ENCODE data around the gene KCNQ2. TPM values are rescaled to one million over a fixed set of nuclear protein-coding genes. Genes with fewer than 3 reads are reported as not detected.

The KCNQ2 gene
- total RNA-seq, 1 donor = 0.36 TPM

DNA sequence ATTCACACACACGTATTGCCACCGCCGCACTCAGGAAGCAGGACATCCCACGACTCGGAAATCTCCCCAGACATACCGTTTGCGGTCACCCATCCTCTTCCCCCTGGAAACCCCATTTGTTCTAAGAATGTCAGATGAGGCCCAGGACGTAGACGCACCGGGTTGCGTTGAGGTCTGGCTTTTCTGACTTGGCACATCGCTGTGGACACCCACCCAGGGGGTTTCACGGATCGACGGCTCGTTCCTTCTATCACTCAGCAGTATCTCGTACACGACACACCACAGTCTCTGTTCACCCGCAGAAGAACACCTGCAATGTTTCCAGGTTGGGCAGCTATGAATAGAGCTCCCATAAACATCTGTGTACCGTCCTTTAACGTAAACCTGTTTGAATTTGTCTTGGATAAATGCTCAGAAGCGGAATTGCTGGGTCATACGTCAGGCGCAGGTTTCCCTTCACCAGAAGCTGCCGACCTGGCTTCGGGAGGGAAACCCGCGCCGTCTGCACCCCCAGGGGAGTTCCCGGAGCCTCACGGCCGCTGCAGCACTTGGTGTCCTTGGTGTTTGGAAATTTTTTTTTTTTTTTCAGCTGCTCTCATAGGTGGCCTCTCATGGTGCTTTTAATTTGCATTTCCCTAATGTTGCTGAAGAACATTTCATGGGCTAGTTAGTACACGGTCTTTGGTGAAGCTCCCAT is 35.8 kb upstream of the KCNQ2 start:
- Histone ChIP-seq H3K79me2 (ENCODE audit: insufficient read depth, low read length) (no peaks in the 10 kb centered on the region), H3K27me3 (ENCODE audit: insufficient read depth, low read length) (peaks cover 13% of the 10 kb centered on the region), H3K4me2 (ENCODE audit: insufficient read depth, low read length) (no peak overlapping the region), H3K4me3 (ENCODE audit: insufficient read depth, low read length) (no peak overlapping the region), H4K20me1 (ENCODE audit: insufficient read depth, low read length) (no peaks in the 10 kb centered on the region), H3K27ac (ENCODE audit: low read depth, low read length) (no peak overlapping the region), H3K9me3 (ENCODE audit: low read depth, low read length) (no peaks in the 10 kb centered on the region), H2AFZ (ENCODE audit: low read length) (no peak overlapping the region), H3K36me3 (ENCODE audit: insufficient read depth, low read length) (no peaks in the 10 kb centered on the region), H3K4me1 (ENCODE audit: insufficient read depth, low read length) (no peaks in the 10 kb centered on the region)
- TF ChIP-seq, protein P1, sequence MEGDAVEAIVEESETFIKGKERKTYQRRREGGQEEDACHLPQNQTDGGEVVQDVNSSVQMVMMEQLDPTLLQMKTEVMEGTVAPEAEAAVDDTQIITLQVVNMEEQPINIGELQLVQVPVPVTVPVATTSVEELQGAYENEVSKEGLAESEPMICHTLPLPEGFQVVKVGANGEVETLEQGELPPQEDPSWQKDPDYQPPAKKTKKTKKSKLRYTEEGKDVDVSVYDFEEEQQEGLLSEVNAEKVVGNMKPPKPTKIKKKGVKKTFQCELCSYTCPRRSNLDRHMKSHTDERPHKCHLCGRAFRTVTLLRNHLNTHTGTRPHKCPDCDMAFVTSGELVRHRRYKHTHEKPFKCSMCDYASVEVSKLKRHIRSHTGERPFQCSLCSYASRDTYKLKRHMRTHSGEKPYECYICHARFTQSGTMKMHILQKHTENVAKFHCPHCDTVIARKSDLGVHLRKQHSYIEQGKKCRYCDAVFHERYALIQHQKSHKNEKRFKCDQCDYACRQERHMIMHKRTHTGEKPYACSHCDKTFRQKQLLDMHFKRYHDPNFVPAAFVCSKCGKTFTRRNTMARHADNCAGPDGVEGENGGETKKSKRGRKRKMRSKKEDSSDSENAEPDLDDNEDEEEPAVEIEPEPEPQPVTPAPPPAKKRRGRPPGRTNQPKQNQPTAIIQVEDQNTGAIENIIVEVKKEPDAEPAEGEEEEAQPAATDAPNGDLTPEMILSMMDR (IDR thresholded peaks at IDR 0.05; ENCODE audit: extremely low read depth, low read depth, low read length) = no peak
- DNase-seq (ENCODE audit: insufficient read length, low spot score, missing footprints) = no peak

DNA sequence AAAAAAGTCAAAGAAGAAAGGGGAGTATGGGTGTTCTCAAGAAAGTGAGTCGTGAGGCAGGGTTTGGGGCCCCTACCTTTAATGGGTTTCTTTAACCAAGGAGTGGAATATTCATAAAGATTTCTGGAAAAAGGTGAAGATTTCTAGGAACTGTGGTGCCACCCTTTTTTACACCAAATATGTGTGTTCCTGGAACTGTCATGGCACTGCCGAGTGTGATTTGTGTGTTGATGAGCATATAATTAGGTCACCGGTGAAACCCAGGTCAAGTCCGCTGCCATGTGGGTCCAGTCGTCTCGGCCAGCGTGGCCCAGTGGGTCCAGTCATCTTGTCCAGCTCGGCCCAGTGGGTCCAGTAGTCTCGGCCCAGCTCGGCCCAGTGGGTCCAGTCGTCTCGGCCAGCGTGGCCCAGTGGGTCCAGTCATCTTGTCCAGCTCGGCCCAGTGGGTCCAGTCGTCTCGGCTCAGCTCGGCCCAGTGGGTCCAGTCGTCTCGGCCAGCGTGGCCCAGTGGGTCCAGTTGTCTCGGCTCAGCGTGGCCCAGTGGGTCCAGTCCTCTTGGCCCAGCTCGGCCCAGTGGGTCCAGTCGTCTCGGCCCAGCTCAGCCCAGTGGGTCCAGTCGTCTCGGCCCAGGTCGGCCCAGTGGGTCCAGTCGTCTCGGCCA is 34.8 kb upstream of the KCNQ2 start:
- Histone ChIP-seq H3K36me3 (ENCODE audit: insufficient read depth, low read length) (no peaks in the 10 kb centered on the region), H3K4me2 (ENCODE audit: insufficient read depth, low read length) (no peak overlapping the region), H4K20me1 (ENCODE audit: insufficient read depth, low read length) (no peaks in the 10 kb centered on the region), H3K27ac (ENCODE audit: low read depth, low read length) (no peak overlapping the region), H3K27me3 (ENCODE audit: insufficient read depth, low read length) (peaks cover 18% of the 10 kb centered on the region), H2AFZ (ENCODE audit: low read length) (no peak overlapping the region), H3K79me2 (ENCODE audit: insufficient read depth, low read length) (no peaks in the 10 kb centered on the region), H3K9me3 (ENCODE audit: low read depth, low read length) (no peaks in the 10 kb centered on the region), H3K4me3 (ENCODE audit: insufficient read depth, low read length) (no peak overlapping the region), H3K4me1 (ENCODE audit: insufficient read depth, low read length) (no peaks in the 10 kb centered on the region)
- no peak for DNase-seq (ENCODE audit: insufficient read length, low spot score, missing footprints)
- TF ChIP-seq, protein P1 (IDR thresholded peaks at IDR 0.05; ENCODE audit: extremely low read depth, low read depth, low read length) = no peak

- H4K20me1 ChIP-seq (ENCODE audit: insufficient read depth, low read length) = no peaks in the 10 kb centered on the region
- H3K9me3 ChIP-seq (ENCODE audit: low read depth, low read length) = no peaks in the 10 kb centered on the region
- H3K36me3 ChIP-seq (ENCODE audit: insufficient read depth, low read length) = no peaks in the 10 kb centered on the region
- H3K4me3 ChIP-seq (ENCODE audit: insufficient read depth, low read length) = no peak overlapping the region
- H3K27ac ChIP-seq (ENCODE audit: low read depth, low read length) = no peak overlapping the region
- no peak overlapping the region for H3K4me2 ChIP-seq (ENCODE audit: insufficient read depth, low read length)
- peak; percentile 62 for DNase-seq (ENCODE audit: insufficient read length, low spot score, missing footprints)
- H3K4me1 ChIP-seq (ENCODE audit: insufficient read depth, low read length) = no peaks in the 10 kb centered on the region
- no peaks in the 10 kb centered on the region for H3K79me2 ChIP-seq (ENCODE audit: insufficient read depth, low read length)
- TF ChIP-seq, protein P1 (IDR thresholded peaks at IDR 0.05; ENCODE audit: extremely low read depth, low read depth, low read length) = no peak
- no peak overlapping the region for H2AFZ ChIP-seq (ENCODE audit: low read length)
- peaks cover 24% of the 10 kb centered on the region for H3K27me3 ChIP-seq (ENCODE audit: insufficient read depth, low read length)
Measured at GRCh38 chr20:63505723-63506122, 33.3 kb upstream of the KCNQ2 start.

DNA sequence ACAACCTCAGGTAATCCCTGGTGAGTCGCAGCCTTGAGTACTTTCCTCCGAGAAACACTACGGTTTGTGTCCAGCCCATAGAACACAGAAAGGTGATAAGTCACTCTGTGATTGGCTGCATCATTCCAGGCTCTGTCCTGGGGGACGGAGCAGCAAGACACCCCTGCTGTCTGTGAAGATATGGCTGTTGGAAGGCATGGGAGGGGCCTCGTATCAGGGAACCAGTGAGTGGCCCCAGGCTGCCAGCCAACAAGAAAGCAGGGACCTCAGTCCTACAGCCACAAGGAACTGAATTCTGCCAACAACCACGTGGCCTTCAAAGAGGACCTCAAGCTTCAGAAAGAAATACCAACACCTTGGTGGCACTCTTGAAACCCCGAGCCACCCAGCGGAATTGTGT is 32.8 kb upstream of the KCNQ2 start:
- Histone ChIP-seq H3K36me3 (ENCODE audit: insufficient read depth, low read length) (no peaks in the 10 kb centered on the region), H3K27ac (ENCODE audit: low read depth, low read length) (no peak overlapping the region), H4K20me1 (ENCODE audit: insufficient read depth, low read length) (no peaks in the 10 kb centered on the region), H3K4me2 (ENCODE audit: insufficient read depth, low read length) (no peak overlapping the region), H3K9me3 (ENCODE audit: low read depth, low read length) (no peaks in the 10 kb centered on the region), H2AFZ (ENCODE audit: low read length) (no peak overlapping the region), H3K79me2 (ENCODE audit: insufficient read depth, low read length) (no peaks in the 10 kb centered on the region), H3K27me3 (ENCODE audit: insufficient read depth, low read length) (peaks cover 24% of the 10 kb centered on the region), H3K4me1 (ENCODE audit: insufficient read depth, low read length) (no peaks in the 10 kb centered on the region), H3K4me3 (ENCODE audit: insufficient read depth, low read length) (no peak overlapping the region)
- TF ChIP-seq, protein P1 (IDR thresholded peaks at IDR 0.05; ENCODE audit: extremely low read depth, low read depth, low read length) = no peak
- peak; percentile 41 for DNase-seq (ENCODE audit: insufficient read length, low spot score, missing footprints)

Data from osteoblast (primary cell).